PC-3 (cell line): Measurements from ENCODE around the gene MRPL48.

Source experiments
- CTCF ChIP-seq: fragments of 300-600 bp; sonication (generic); conservative IDR thresholded peaks from 2 replicates; pipeline ENCODE4 v1.5.1; 2017; ENCODE audit warnings: antibody characterized with exemption, low read depth, mild to moderate bottlenecking, low read length
- EZH2 ChIP-seq: fragments of 300-600 bp; sonication (generic); IDR thresholded peaks from one replicate; pipeline ENCODE4 v1.6.1; 2017; ENCODE audit warnings: antibody characterized with exemption, mild to moderate bottlenecking, low read length; ENCODE audit not compliant: unreplicated experiment
- EZH2phosphoT487 ChIP-seq: fragments of 300-600 bp; sonication (generic); IDR thresholded peaks from 2 replicates; pipeline ENCODE4 v1.6.1; 2018; ENCODE audit warnings: mild to moderate bottlenecking, antibody characterized with exemption, low read length, borderline replicate concordance

DNA sequence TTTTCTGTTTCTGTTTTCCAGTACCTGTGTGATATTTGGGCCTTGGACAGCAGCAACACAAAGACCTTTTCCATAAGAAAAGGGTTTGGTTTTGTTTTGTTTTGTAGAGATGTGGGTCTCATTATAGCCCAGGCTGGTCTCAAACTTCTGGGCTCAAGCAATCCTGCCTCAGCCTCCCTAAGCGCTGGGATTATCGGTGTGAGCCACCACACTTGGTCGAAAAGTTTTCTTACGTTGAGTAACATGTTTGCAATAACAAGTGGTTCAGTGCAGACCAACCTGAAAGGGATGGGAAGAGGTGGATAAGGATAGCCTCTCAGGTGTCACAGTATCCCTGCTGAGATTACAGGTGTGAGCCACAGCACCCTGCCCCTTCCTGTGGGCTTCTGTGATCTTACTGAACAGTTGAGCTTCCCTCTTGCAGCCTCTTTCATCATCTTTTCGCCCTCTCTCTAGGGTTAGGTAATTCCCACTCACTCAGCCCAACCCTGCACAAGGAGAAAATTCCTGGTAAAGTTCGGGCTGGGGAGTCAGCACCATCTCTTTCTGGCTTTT lies 3.5 kb upstream of the MRPL48 start:
- TF ChIP-seq CTCF (no peak), EZH2phosphoT487 (no peak), EZH2 (no peak)
